GM23338 (cell line): ENCODE results near the gene ZNF562. TPM values are rescaled to one million over a fixed set of nuclear protein-coding genes. Genes with fewer than 3 reads are reported as not detected.

Experiments
- ATAC-seq: fragments of 200-7000 bp; cut with Tn5 transposase; 3 replicates; pipeline ENCODE4 v1.9.1; 2020
- DNase-seq: peaks from one replicate; pipeline ENCODE4 v3.0.0-alpha.2; 2015; ENCODE audit warnings: low spot score
- H2AFZ ChIP-seq: fragments of 200-600 bp; sonication (generic); 2 replicates; pipeline ENCODE4 v1.8.0; 2016; ENCODE audit warnings: antibody characterized with exemption, mild to moderate bottlenecking, moderate library complexity
- H3F3A ChIP-seq: fragments of 200-600 bp; sonication (generic); replicated peaks from 2 replicates; pipeline ENCODE4 v1.8.0; 2017; ENCODE audit warnings: antibody characterized with exemption, mixed run types, low read depth
- H3K27ac ChIP-seq: fragments of 200-600 bp; sonication (generic); 2 replicates; pipeline ENCODE4 v1.6.1; 2016; ENCODE audit warnings: low read depth
- H3K27me3 ChIP-seq: fragments of 200-600 bp; sonication (generic); 2 replicates; pipeline ENCODE4 v1.8.0; 2016; ENCODE audit warnings: mild to moderate bottlenecking, mixed run types, moderate library complexity; ENCODE audit not compliant: insufficient read depth
- H3K36me3 ChIP-seq: fragments of 200-600 bp; sonication (generic); 2 replicates; pipeline ENCODE4 v1.8.0; 2016; ENCODE audit warnings: mild to moderate bottlenecking; ENCODE audit not compliant: insufficient read depth
- H3K4me1 ChIP-seq: fragments of 200-600 bp; sonication (generic); 2 replicates; pipeline ENCODE4 v1.8.0; 2016; ENCODE audit warnings: mild to moderate bottlenecking, moderate library complexity; ENCODE audit not compliant: insufficient read depth
- H3K4me2 ChIP-seq: fragments of 200-600 bp; sonication (generic); 2 replicates; pipeline ENCODE4 v1.7.1; 2017; ENCODE audit warnings: mixed run types
- H3K4me3 ChIP-seq: fragments of 200-600 bp; sonication (generic); 2 replicates; pipeline ENCODE4 v1.6.1; 2016; ENCODE audit warnings: mixed run types
- H3K79me2 ChIP-seq: fragments of 200-600 bp; sonication (generic); replicated peaks from 2 replicates; pipeline ENCODE4 v1.8.0; 2017; ENCODE audit warnings: mild to moderate bottlenecking; ENCODE audit not compliant: insufficient read depth
- H3K9me2 ChIP-seq: fragments of 200-600 bp; sonication (generic); 2 replicates; pipeline ENCODE4 v1.8.0; 2017; ENCODE audit not compliant: insufficient read depth
- H4K20me1 ChIP-seq: fragments of 200-600 bp; sonication (generic); replicated peaks from 2 replicates; pipeline ENCODE4 v1.8.0; 2017; ENCODE audit warnings: mild to moderate bottlenecking; ENCODE audit not compliant: insufficient read depth
- H3K27ac Mint-ChIP-seq: 2 replicates; pipeline ENCODE4 v1.8.0; 2020; ENCODE audit warnings: inconsistent platforms, mild to moderate bottlenecking, moderate library complexity, mixed read lengths
- H3K27me3 Mint-ChIP-seq: 3 replicates; pipeline ENCODE4 v1.8.0; 2022; ENCODE audit warnings: low read depth, mild to moderate bottlenecking, moderate library complexity, mixed read lengths, inconsistent platforms; ENCODE audit not compliant: insufficient read depth, poor library complexity
- H3K36me3 Mint-ChIP-seq: 3 replicates; pipeline ENCODE4 v1.8.0; 2021; ENCODE audit warnings: low read depth, mild to moderate bottlenecking, inconsistent platforms, moderate library complexity, mixed read lengths
- H3K4me1 Mint-ChIP-seq: 3 replicates; pipeline ENCODE4 v1.8.0; 2020; ENCODE audit warnings: mild to moderate bottlenecking, inconsistent platforms, mixed read lengths
- H3K4me3 Mint-ChIP-seq: 3 replicates; pipeline ENCODE4 v1.8.0; 2021; ENCODE audit warnings: moderate library complexity, mild to moderate bottlenecking, inconsistent platforms, mixed read lengths
- H3K9me3 Mint-ChIP-seq: 3 replicates; pipeline ENCODE4 v1.8.0; 2020; ENCODE audit warnings: moderate library complexity, mild to moderate bottlenecking, inconsistent platforms, mixed read lengths
- CTCF ChIP-seq, 2 experiments: fragments of 200-600 bp in 1 of 2; sonication (generic) in 1 of 2; conservative IDR thresholded peaks; 2 replicates each; pipeline versions ENCODE4 v1.5.1 to v1.6.1; 2016 to 2017; ENCODE audit warnings: antibody characterized with exemption in 2 of 2, low read depth in 2 of 2, mild to moderate bottlenecking in 2 of 2, moderate library complexity in 1 of 2
- STAT1 ChIP-seq: IDR thresholded peaks from one replicate; pipeline ENCODE4 v1.6.1; 2016; ENCODE audit warnings: antibody characterized with exemption; ENCODE audit not compliant: unreplicated experiment
- ZNF331 ChIP-seq: fragments of 250-450 bp; sonication (Bioruptor Pico); IDR thresholded peaks from 2 replicates; pipeline ENCODE4 v1.5.0; 2020; ENCODE audit warnings: low read depth, mild to moderate bottlenecking, moderate library complexity
- polyA plus RNA-seq: library from polyadenylated mRNA; unstranded; fragments of >200 nt; fragmentation: Nextera tagmentation; extraction: Ambion mirVana; gene quantifications from 2 replicates; pipeline ENCODE4 v1.2.1, GENCODE V29; 2016
- total RNA-seq: library from RNA; depleted of rRNA; stranded (reverse); fragments of >200 nt; shearing (Covaris generic); gene quantifications from 2 replicates; pipeline ENCODE4 v1.2.3, GENCODE V29; 2014
- TF ChIP-seq, protein P1 (sequence below): fragments of 250-450 bp; sonication (Bioruptor Pico); IDR thresholded peaks from 2 replicates; pipeline ENCODE4 v1.5.0; 2020; ENCODE audit warnings: mild to moderate bottlenecking, moderate library complexity
- TF ChIP-seq, protein P2 (sequence below): IDR thresholded peaks from 2 replicates; pipeline ENCODE4 v1.6.1; 2016; ENCODE audit warnings: antibody characterized with exemption

The ZNF562 gene
- total and polyA plus RNA-seq, 2 experiments from 2014 or later, result 15.6 to 68.8 TPM

DNA sequence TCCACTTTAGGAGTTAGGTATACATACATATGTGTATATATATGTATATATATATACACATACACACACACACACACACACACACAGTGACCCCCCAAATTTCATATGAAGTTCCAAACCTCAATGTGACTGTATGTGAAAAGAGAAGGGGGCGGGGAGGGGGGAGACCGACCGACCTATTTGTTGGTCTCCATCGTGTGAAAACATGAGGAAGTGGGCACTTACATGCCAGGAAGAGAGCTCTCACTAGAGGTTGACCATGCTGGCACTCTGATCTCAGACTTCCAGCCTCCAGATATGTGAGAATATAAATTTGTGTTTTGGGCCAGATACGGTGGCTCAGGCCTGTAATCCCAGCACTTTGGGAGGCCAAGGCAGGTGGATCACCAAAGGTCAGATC, 24.6 kb downstream of the ZNF562 start (continued):
- TF ChIP-seq, protein P1, sequence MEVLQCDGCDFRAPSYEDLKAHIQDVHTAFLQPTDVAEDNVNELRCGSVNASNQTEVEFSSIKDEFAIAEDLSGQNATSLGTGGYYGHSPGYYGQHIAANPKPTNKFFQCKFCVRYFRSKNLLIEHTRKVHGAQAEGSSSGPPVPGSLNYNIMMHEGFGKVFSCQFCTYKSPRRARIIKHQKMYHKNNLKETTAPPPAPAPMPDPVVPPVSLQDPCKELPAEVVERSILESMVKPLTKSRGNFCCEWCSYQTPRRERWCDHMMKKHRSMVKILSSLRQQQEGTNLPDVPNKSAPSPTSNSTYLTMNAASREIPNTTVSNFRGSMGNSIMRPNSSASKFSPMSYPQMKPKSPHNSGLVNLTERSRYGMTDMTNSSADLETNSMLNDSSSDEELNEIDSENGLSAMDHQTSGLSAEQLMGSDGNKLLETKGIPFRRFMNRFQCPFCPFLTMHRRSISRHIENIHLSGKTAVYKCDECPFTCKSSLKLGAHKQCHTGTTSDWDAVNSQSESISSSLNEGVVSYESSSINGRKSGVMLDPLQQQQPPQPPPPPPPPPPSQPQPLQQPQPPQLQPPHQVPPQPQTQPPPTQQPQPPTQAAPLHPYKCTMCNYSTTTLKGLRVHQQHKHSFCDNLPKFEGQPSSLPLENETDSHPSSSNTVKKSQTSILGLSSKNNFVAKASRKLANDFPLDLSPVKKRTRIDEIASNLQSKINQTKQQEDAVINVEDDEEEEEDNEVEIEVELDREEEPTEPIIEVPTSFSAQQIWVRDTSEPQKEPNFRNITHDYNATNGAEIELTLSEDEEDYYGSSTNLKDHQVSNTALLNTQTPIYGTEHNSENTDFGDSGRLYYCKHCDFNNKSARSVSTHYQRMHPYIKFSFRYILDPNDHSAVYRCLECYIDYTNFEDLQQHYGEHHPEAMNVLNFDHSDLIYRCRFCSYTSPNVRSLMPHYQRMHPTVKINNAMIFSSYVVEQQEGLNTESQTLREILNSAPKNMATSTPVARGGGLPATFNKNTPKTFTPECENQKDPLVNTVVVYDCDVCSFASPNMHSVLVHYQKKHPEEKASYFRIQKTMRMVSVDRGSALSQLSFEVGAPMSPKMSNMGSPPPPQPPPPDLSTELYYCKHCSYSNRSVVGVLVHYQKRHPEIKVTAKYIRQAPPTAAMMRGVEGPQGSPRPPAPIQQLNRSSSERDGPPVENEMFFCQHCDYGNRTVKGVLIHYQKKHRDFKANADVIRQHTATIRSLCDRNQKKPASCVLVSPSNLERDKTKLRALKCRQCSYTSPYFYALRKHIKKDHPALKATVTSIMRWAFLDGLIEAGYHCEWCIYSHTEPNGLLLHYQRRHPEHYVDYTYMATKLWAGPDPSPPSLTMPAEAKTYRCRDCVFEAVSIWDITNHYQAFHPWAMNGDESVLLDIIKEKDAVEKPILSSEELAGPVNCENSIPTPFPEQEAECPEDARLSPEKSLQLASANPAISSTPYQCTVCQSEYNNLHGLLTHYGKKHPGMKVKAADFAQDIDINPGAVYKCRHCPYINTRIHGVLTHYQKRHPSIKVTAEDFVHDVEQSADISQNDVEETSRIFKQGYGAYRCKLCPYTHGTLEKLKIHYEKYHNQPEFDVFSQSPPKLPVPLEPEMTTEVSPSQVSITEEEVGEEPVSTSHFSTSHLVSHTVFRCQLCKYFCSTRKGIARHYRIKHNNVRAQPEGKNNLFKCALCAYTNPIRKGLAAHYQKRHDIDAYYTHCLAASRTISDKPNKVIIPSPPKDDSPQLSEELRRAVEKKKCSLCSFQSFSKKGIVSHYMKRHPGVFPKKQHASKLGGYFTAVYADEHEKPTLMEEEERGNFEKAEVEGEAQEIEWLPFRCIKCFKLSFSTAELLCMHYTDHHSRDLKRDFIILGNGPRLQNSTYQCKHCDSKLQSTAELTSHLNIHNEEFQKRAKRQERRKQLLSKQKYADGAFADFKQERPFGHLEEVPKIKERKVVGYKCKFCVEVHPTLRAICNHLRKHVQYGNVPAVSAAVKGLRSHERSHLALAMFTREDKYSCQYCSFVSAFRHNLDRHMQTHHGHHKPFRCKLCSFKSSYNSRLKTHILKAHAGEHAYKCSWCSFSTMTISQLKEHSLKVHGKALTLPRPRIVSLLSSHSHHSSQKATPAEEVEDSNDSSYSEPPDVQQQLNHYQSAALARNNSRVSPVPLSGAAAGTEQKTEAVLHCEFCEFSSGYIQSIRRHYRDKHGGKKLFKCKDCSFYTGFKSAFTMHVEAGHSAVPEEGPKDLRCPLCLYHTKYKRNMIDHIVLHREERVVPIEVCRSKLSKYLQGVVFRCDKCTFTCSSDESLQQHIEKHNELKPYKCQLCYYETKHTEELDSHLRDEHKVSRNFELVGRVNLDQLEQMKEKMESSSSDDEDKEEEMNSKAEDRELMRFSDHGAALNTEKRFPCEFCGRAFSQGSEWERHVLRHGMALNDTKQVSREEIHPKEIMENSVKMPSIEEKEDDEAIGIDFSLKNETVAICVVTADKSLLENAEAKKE, result no peak
- TF ChIP-seq ZNF331 (CRISPR knock-in tag), result no peak
- TF ChIP-seq, protein P2, sequence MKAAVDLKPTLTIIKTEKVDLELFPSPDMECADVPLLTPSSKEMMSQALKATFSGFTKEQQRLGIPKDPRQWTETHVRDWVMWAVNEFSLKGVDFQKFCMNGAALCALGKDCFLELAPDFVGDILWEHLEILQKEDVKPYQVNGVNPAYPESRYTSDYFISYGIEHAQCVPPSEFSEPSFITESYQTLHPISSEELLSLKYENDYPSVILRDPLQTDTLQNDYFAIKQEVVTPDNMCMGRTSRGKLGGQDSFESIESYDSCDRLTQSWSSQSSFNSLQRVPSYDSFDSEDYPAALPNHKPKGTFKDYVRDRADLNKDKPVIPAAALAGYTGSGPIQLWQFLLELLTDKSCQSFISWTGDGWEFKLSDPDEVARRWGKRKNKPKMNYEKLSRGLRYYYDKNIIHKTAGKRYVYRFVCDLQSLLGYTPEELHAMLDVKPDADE, result no peak
- TF ChIP-seq CTCF (conservative IDR thresholded peaks at IDR 0.05; ENCODE audit: low read depth in 2 of 2), result no peak

- ATAC-seq, result peak; percentile 53
Observed at GRCh38 chr19:9645472-9645871, 29.4 kb downstream of the ZNF562 start.

More at GRCh38 chr19:9645472-9645871, 29.4 kb downstream of the ZNF562 start:
- H3K4me3 Mint-ChIP-seq, result no peak overlapping the region
- no peak overlapping the region for H3K27ac ChIP-seq
- H3K36me3 Mint-ChIP-seq, result peaks cover 63% of the 10 kb centered on the region
- DNase-seq, result no peak
- peaks cover under 1% of the 10 kb centered on the region; the same call in 1 of the 2 replicates for H3K36me3 ChIP-seq
- peak overlapping the region; percentile 30; the same call in 1 of the 2 replicates for H3K27ac Mint-ChIP-seq
- no peaks in the 10 kb centered on the region for H3K9me2 ChIP-seq
- no peak overlapping the region for H2AFZ ChIP-seq
- H3K4me1 Mint-ChIP-seq, result peaks cover 45% of the 10 kb centered on the region
- H3K4me1 ChIP-seq, result peaks cover 23% of the 10 kb centered on the region
- H3K27me3 Mint-ChIP-seq, result peaks cover 12% of the 10 kb centered on the region
- no peaks in the 10 kb centered on the region for H3F3A ChIP-seq
- peaks cover 36% of the 10 kb centered on the region for H3K79me2 ChIP-seq
- H4K20me1 ChIP-seq, result no peaks in the 10 kb centered on the region
- peaks cover 10% of the 10 kb centered on the region for H3K9me3 Mint-ChIP-seq
- no peak overlapping the region for H3K4me3 ChIP-seq
- H3K4me2 ChIP-seq, result no peak overlapping the region
- H3K27me3 ChIP-seq, result no peaks in the 10 kb centered on the region
- TF ChIP-seq CTCF (conservative IDR thresholded peaks at IDR 0.05; ENCODE audit: low read depth in 2 of 2), result peak; percentile 29 to 42; a peak in 2 of 4 replicates
- TF ChIP-seq STAT1, result no peak
